HepG2 (cell line): ENCODE measurements around the gene STK38L. TPM values are rescaled to one million over a fixed set of nuclear protein-coding genes. Genes with fewer than 3 reads are reported as not detected.

Source experiments
- ATAC-seq: fragments of 200-7000 bp; cut with Tn5 transposase; 3 replicates; pipeline ENCODE4 v1.9.1; 2020; ENCODE audit warnings: mild to moderate bottlenecking, moderate library complexity
- BruUV-seq: library from RNA; stranded (reverse); fragments of 400-500 nt; replicated peaks from 2 replicates; lab custom pipeline; 2021; lab: Mats Ljungman, UMichigan
- CTCF ChIA-PET: fragments of 300-600 bp; formaldehyde crosslinking; extraction: SDS; loops from one replicate; lab custom pipeline; 2021; ENCODE audit warnings: low total read pairs, inconsistent platforms, low intra/inter-chr PET ratio; lab: Yijun Ruan, JAX
- POLR2A ChIA-PET: fragments of 350-600 bp; sonication (Branson Sonifier 250); formaldehyde crosslinking; loops from one replicate; lab custom pipeline; 2020; ENCODE audit warnings: antibody characterized with exemption, inconsistent platforms; lab: Yijun Ruan, JAX
- DNase-seq: peaks from one replicate; pipeline ENCODE4 v3.0.0-alpha.2; 2015; ENCODE audit warnings: low spot score
- FAIRE-seq: peaks from 3 replicates; lab custom pipeline; 2011; peaks lifted over from hg19 to GRCh38; lab: Jason Lieb, UNC
- H2AFZ ChIP-seq: one replicate; pipeline ENCODE4 v1.6.1; 2011; ENCODE audit warnings: low read length, inconsistent platforms
- H3K27ac ChIP-seq: fragments of 300-600 bp; 3 replicates; pipeline ENCODE4 v1.8.0; 2011; ENCODE audit warnings: mixed run types, mild to moderate bottlenecking, mixed read lengths, low read length, inconsistent platforms; ENCODE audit not compliant: insufficient read depth; ENCODE audit errors: extremely low read length
- H3K27me3 ChIP-seq, 2 experiments: fragments of 200-600 bp in 1 of 2; 2 replicates in 1 of 2; 3 replicates in 1 of 2; pipeline versions ENCODE4 v1.6.0 to v1.8.0; 2011; ENCODE audit warnings: low read length in 2 of 2, mild to moderate bottlenecking in 2 of 2, moderate library complexity in 2 of 2, inconsistent platforms in 1 of 2; ENCODE audit not compliant: insufficient read depth in 2 of 2, control insufficient read depth in 1 of 2
- H3K36me3 ChIP-seq, 2 experiments: fragments of 200-600 bp in 1 of 2; replicated peaks in 1 of 2; 2 replicates in 1 of 2; 3 replicates in 1 of 2; pipeline versions ENCODE4 v1.5.1 to v1.8.0; 2011; ENCODE audit warnings: low read length in 2 of 2, inconsistent platforms in 1 of 2; ENCODE audit not compliant: insufficient read depth in 2 of 2, control insufficient read depth in 1 of 2
- H3K4me1 ChIP-seq: 2 replicates; pipeline ENCODE4 v1.5.1; 2012; ENCODE audit warnings: low read length, inconsistent platforms; ENCODE audit not compliant: insufficient read depth
- H3K4me2 ChIP-seq: 2 replicates; pipeline ENCODE4 v1.6.0; 2011; ENCODE audit warnings: low read depth, low read length, inconsistent platforms
- H3K4me3 ChIP-seq, 3 experiments: fragments of 200-600 bp in 1 of 3; sonication (generic), shearing (Covaris generic) in 1 of 3; replicated peaks in 1 of 3; 2 replicates each; pipeline ENCODE4 v1.5.1; 2011 to 2016; ENCODE audit warnings: low read length in 3 of 3, inconsistent platforms in 2 of 3, low read depth in 2 of 3, mild to moderate bottlenecking in 2 of 3, control low read depth in 1 of 3, mixed read lengths in 1 of 3; ENCODE audit not compliant: insufficient read depth in 1 of 3
- H3K79me2 ChIP-seq: one replicate; pipeline ENCODE4 v1.6.1; 2011; ENCODE audit warnings: low read length, inconsistent platforms; ENCODE audit not compliant: insufficient read depth
- H3K9ac ChIP-seq: 2 replicates; pipeline ENCODE4 v1.6.0; 2011; ENCODE audit warnings: mild to moderate bottlenecking, low read depth, low read length, inconsistent platforms; ENCODE audit not compliant: insufficient read depth
- H3K9me3 ChIP-seq: 2 replicates; pipeline ENCODE4 v1.5.1; 2012; ENCODE audit warnings: mild to moderate bottlenecking, low read length
- H4K20me1 ChIP-seq: 2 replicates; pipeline ENCODE4 v1.6.0; 2011; ENCODE audit warnings: inconsistent platforms, mild to moderate bottlenecking, low read length, moderate library complexity; ENCODE audit not compliant: insufficient read depth
- CSRNP1 ChIP-seq: sonication (generic); formaldehyde crosslinking; IDR thresholded peaks from 2 replicates; pipeline ENCODE4 v1.8.1; 2023; ENCODE audit warnings: mild to moderate bottlenecking, missing genetic modification reagents
- HDAC6 ChIP-seq: fragments of 200-600 bp; sonication (generic); IDR thresholded peaks from 2 replicates; pipeline ENCODE4 v1.7.0; 2017; ENCODE audit warnings: mild to moderate bottlenecking, antibody characterized with exemption, low read length, low read depth
- HES4 ChIP-seq: sonication (generic); formaldehyde crosslinking; IDR thresholded peaks from 2 replicates; pipeline ENCODE4 v1.9.0; 2021; ENCODE audit warnings: mild to moderate bottlenecking, missing genetic modification reagents, borderline replicate concordance
- MYNN ChIP-seq: sonication (generic); formaldehyde crosslinking; IDR thresholded peaks from 2 replicates; pipeline ENCODE4 v1.4.0; 2020; ENCODE audit warnings: mild to moderate bottlenecking, low read depth, missing genetic modification reagents
- NRL ChIP-seq: sonication (generic); formaldehyde crosslinking; IDR thresholded peaks from 2 replicates; pipeline ENCODE4 v1.5.0; 2020; ENCODE audit warnings: missing genetic modification reagents, mild to moderate bottlenecking, moderate library complexity, borderline replicate concordance
- RAD51 ChIP-seq: fragments of 450-650 bp; IDR thresholded peaks from 2 replicates; pipeline ENCODE4 v1.6.1; 2016; ENCODE audit warnings: borderline replicate concordance
- SIX1 ChIP-seq: sonication (generic); formaldehyde crosslinking; IDR thresholded peaks from 2 replicates; pipeline ENCODE4 v1.4.0; 2020; ENCODE audit warnings: missing genetic modification reagents, borderline replicate concordance
- SNRNP70 ChIP-seq: fragments of 200-400 bp; formaldehyde crosslinking; IDR thresholded peaks from 2 replicates; pipeline ENCODE4 v1.6.1; 2017; ENCODE audit warnings: mild to moderate bottlenecking, low read depth, low read length, moderate library complexity
- ZBTB38 ChIP-seq: sonication (generic); formaldehyde crosslinking; IDR thresholded peaks from 2 replicates; pipeline ENCODE4 v1.5.1; 2020; ENCODE audit warnings: mild to moderate bottlenecking, missing genetic modification reagents
- ZNF138 ChIP-seq: sonication (generic); formaldehyde crosslinking; IDR thresholded peaks from 2 replicates; pipeline ENCODE4 v1.5.0; 2020; ENCODE audit warnings: mild to moderate bottlenecking, low read depth, missing genetic modification reagents
- ZNF256 ChIP-seq: sonication (generic); formaldehyde crosslinking; conservative IDR thresholded peaks from 2 replicates; pipeline ENCODE4 v1.4.0; 2020; ENCODE audit warnings: missing genetic modification reagents
- ZNF292 ChIP-seq: sonication (generic); formaldehyde crosslinking; IDR thresholded peaks from 2 replicates; pipeline ENCODE4 v1.8.1; 2022; ENCODE audit warnings: mild to moderate bottlenecking, low read depth, missing genetic modification reagents, borderline replicate concordance
- ZNF543 ChIP-seq: sonication (generic); formaldehyde crosslinking; IDR thresholded peaks from 2 replicates; pipeline ENCODE4 v1.4.0; 2020; ENCODE audit warnings: mild to moderate bottlenecking, missing genetic modification reagents
- ZNF570 ChIP-seq: sonication (generic); formaldehyde crosslinking; IDR thresholded peaks from 2 replicates; pipeline ENCODE4 v1.4.0; 2020; ENCODE audit warnings: mild to moderate bottlenecking, missing genetic modification reagents, borderline replicate concordance
- ZNF597 ChIP-seq: sonication (generic); formaldehyde crosslinking; IDR thresholded peaks from 2 replicates; pipeline ENCODE4 v1.5.0; 2020; ENCODE audit warnings: missing genetic modification reagents
- ZNF724P ChIP-seq: sonication (generic); formaldehyde crosslinking; IDR thresholded peaks from 2 replicates; pipeline ENCODE4 v1.8.0; 2022; ENCODE audit warnings: missing genetic modification reagents, borderline replicate concordance
- ZNF850 ChIP-seq: sonication (generic); formaldehyde crosslinking; conservative IDR thresholded peaks from 2 replicates; pipeline ENCODE4 v1.9.0; 2021; ENCODE audit warnings: mild to moderate bottlenecking, missing genetic modification reagents
- WGBS: methylation state at CpG from one replicate; pipeline ENCODE4 v1.1.6; 2017; ENCODE audit warnings: low lambda C conversion rate; 5-methylcytosine and 5-hydroxymethylcytosine counted together
- in situ Hi-C: cut with HindIII; loops from 2 replicates; pipeline ENCODE4 v1.10.0; 2017; ENCODE audit warnings: low pct_unique_long_range_greater_than_20kb; ENCODE audit not compliant: extremely low pct_ligation_motif_present
- intact Hi-C: fragments of 100-400 bp; cut with micrococcal nuclease; formaldehyde crosslinking; loops from one replicate; pipeline ENCODE4 v1.10.0; 2022; ENCODE audit not compliant: unreplicated experiment
- polyA plus RNA-seq, 8 experiments: library from polyadenylated mRNA; depleted of rRNA in 3 of 8; stranded (reverse) in 7 of 8; unstranded in 1 of 8; fragments of >200 nt; fragmentation: Illumina TruSeq in 4 of 8; extraction: Trizol in 4 of 8; gene quantifications; 2 replicates each; pipeline versions ENCODE4 v1.2.1 to v1.2.3, GENCODE V29; 2011 to 2016; ENCODE audit warnings: low read depth in 4 of 8, missing spikeins in 1 of 8, mixed read lengths in 1 of 8; ENCODE audit not compliant: insufficient read depth in 1 of 8
- total RNA-seq, 5 experiments: library from RNA; depleted of rRNA; stranded (reverse); fragments of >200 nt; fragmentation: Illumina TruSeq; extraction: Trizol; gene quantifications; 2 replicates each; pipeline ENCODE4 v1.2.3, GENCODE V29; 2016; ENCODE audit warnings: low read depth in 1 of 5
- TF ChIP-seq, protein P1 (sequence below): sonication (generic); formaldehyde crosslinking; IDR thresholded peaks from 2 replicates; pipeline ENCODE4 v1.4.0; 2020; ENCODE audit warnings: missing genetic modification reagents, borderline replicate concordance
- TF ChIP-seq, protein P2 (sequence below): sonication (generic); formaldehyde crosslinking; IDR thresholded peaks from 2 replicates; pipeline ENCODE4 v1.4.0; 2020; ENCODE audit warnings: missing genetic modification reagents

The STK38L gene
- total and polyA plus RNA-seq, 2 of the 13 experiments (the other 11 are each of a cell fraction or from before 2014, with no cell fraction given), result 6.1 to 26.4 TPM

DNA sequence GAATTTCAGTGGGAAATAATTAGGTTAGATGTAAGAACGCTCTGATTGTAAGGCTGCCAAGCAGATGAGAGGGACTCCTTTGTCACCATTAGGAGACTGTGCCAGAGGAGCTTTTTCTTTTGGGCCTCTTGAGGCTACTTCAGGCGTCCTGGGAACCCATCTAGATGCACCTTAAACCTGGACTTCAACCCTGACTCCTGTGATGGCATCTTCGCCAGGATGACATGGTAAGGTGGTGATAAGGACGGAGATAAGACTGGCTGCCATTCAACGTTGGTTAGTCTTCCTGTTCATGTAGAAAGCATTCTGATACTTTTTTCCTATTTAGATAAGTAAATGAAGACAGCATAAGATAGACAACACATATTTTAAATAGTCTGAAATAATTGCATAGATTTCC lies 36.3 kb downstream of the STK38L start:
- POLR2A ChIA-PET, result no interaction called here
- Histone ChIP-seq H3K36me3 (no peaks in the 10 kb centered on the region), H3K79me2 (no peaks in the 10 kb centered on the region), H3K4me3 (no peak overlapping the region), H2AFZ (no peak overlapping the region), H3K4me2 (no peak overlapping the region), H3K9me3 (no peaks in the 10 kb centered on the region), H3K9ac (no peak overlapping the region), H3K27me3 (no peaks in the 10 kb centered on the region), H3K27ac (no peak overlapping the region), H3K4me1 (peaks cover 19% of the 10 kb centered on the region), H4K20me1 (no peaks in the 10 kb centered on the region)
- no TSS peak for BruUV-seq
- in situ Hi-C loops, result no loop called here
- CTCF ChIA-PET, result no interaction called here
- FAIRE-seq (no peak), DNase-seq (no peak), ATAC-seq (no peak)
- 98% methylated on average over 5 of the region's 5 CpGs for WGBS
- intact Hi-C loops, result no loop called here
- no peak for TF ChIP-seq SNRNP70
- TF ChIP-seq ZNF850 (CRISPR knock-in tag), result no peak
- no peak for TF ChIP-seq CSRNP1 (CRISPR knock-in tag)
- TF ChIP-seq, protein P1, sequence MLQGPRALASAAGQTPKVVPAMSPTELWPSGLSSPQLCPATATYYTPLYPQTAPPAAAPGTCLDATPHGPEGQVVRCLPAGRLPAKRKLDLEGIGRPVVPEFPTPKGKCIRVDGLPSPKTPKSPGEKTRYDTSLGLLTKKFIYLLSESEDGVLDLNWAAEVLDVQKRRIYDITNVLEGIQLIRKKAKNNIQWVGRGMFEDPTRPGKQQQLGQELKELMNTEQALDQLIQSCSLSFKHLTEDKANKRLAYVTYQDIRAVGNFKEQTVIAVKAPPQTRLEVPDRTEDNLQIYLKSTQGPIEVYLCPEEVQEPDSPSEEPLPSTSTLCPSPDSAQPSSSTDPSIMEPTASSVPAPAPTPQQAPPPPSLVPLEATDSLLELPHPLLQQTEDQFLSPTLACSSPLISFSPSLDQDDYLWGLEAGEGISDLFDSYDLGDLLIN (CRISPR knock-in tag), result no peak
- TF ChIP-seq MYNN (CRISPR knock-in tag), result no peak
- TF ChIP-seq ZBTB38 (CRISPR knock-in tag), result no peak
- TF ChIP-seq HDAC6, result no peak
- no peak for TF ChIP-seq HES4 (CRISPR knock-in tag)
- no peak for TF ChIP-seq ZNF570
- no peak for TF ChIP-seq SIX1
- no peak for TF ChIP-seq ZNF543
- no peak for TF ChIP-seq ZNF138
- no peak for TF ChIP-seq NRL (CRISPR knock-in tag)
- TF ChIP-seq RAD51, result no peak
- TF ChIP-seq ZNF597 (CRISPR knock-in tag), result no peak
- TF ChIP-seq ZNF256, result no peak
- TF ChIP-seq ZNF292 (CRISPR knock-in tag), result no peak
- TF ChIP-seq ZNF724P (CRISPR knock-in tag), result no peak
- TF ChIP-seq, protein P2, sequence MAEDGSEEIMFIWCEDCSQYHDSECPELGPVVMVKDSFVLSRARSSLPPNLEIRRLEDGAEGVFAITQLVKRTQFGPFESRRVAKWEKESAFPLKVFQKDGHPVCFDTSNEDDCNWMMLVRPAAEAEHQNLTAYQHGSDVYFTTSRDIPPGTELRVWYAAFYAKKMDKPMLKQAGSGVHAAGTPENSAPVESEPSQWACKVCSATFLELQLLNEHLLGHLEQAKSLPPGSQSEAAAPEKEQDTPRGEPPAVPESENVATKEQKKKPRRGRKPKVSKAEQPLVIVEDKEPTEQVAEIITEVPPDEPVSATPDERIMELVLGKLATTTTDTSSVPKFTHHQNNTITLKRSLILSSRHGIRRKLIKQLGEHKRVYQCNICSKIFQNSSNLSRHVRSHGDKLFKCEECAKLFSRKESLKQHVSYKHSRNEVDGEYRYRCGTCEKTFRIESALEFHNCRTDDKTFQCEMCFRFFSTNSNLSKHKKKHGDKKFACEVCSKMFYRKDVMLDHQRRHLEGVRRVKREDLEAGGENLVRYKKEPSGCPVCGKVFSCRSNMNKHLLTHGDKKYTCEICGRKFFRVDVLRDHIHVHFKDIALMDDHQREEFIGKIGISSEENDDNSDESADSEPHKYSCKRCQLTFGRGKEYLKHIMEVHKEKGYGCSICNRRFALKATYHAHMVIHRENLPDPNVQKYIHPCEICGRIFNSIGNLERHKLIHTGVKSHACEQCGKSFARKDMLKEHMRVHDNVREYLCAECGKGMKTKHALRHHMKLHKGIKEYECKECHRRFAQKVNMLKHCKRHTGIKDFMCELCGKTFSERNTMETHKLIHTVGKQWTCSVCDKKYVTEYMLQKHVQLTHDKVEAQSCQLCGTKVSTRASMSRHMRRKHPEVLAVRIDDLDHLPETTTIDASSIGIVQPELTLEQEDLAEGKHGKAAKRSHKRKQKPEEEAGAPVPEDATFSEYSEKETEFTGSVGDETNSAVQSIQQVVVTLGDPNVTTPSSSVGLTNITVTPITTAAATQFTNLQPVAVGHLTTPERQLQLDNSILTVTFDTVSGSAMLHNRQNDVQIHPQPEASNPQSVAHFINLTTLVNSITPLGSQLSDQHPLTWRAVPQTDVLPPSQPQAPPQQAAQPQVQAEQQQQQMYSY (CRISPR knock-in tag), result no peak
